Stimulated activated CD8-positive, alpha-beta memory T cell treated with anti-CD3 and anti-CD28 coated beads, Interleukin-12 subunit alpha, Interleukin-12 subunit beta, amount 100 ng/mL, for 4 hours (primary cell): ENCODE results near the gene AP1G1.
"Not testable (repeated sequence)": the region's sequence is repeated elsewhere in the genome, so short reads cannot be mapped to it uniquely, and the experiment has no call there.

Source experiments
- DNase-seq: peaks from one replicate; pipeline ENCODE4 v3.0.0-alpha.2; 2020; ENCODE audit warnings: low read depth

The AP1G1 gene

GRCh38 chr16:71698491-71698890 lies 110.1 kb downstream of the AP1G1 start:
- DNase-seq, result no peak

GRCh38 chr16:71693164-71693563 lies 115.5 kb downstream of the AP1G1 start:
- no peak for DNase-seq

DNA sequence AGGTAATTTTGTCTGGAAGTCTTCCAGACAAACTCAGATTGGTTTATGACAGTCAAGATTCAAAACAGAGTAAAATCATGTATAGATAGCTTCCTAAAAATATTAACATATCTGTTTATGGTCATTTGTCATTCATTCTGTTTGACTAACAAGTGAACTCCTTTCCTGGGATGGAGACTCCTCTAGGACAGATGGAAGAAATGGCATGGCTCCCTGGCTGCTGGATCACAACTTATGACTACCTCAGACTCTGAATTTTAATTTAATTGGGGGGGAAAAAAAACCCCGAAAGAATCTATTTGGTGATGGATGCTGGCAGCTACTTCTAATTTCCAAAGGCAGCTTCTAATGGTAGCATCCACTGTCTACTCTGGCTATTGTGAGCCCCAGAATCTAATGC lies 118.7 kb downstream of the AP1G1 start:
- no peak for DNase-seq

DNA sequence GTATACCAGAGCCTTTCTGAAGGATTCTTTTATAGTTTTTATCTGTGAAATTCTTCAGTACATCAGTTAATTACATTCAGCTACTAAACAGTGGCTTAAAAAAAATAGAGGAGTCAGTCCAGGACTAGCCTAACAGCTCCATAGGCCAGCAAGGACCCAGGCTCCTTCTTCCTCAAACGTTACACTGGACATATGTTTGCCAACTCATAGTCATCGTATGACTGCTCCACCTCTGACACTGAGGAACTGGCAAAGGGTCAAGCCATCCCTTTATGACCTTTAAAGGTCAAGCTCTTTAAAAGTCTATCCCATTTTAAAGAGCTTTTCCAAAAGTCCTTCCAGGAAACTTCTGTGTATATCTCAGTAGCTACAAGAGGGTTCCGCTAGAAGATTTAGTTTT lies 120.8 kb downstream of the AP1G1 start:
- DNase-seq, result no peak

DNA sequence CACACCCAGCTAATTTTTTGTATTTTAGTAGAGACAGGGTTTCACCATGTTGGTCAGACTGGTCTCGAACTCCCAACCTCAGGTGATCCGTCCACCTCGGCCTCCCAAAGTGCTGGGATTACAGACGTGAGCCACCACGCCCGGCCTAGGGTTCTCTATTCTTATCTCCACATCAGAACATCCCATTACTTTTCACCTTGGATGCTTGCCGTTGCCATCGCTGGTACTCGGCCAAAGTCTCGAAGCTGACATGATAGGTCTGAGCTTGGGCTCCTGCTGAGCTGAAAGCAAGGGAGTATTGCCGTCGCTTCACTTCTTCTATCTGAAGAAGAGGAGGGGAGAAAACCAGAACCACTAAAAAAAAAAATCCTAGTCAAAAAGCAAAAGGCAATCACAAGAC lies 124.4 kb downstream of the AP1G1 start:
- not testable (repeated sequence) for DNase-seq

DNA sequence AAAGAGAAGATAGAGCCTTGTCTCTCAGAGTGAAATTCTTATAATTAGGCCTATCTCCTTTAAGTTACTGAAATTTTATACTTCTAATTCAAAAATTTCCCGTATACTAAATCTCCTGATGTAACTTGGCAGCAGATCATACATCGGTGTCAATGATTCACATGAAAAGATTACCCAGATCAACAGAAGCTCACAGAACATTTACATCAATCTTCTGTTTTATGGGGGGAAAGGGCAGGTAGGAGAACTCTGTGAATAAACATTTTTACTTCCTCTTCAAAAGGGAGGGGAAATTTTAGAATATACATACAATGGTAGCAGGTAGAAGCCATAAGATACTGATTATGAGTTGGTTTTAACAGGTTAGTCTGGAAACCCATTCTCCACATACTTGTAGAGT lies 127.3 kb downstream of the AP1G1 start:
- DNase-seq, result no peak
